ENCODE data around the gene NCAM2. TPM values are rescaled to one million over a fixed set of nuclear protein-coding genes. Genes with fewer than 3 reads are reported as not detected.

Gene NCAM2
- total RNA-seq, 1 donor from 2014 or later = 15.9 TPM

GRCh38 chr21:21341041-21341440 is 342.8 kb downstream of the NCAM2 start:
- no peaks in the 10 kb centered on the region for H3K9me3 ChIP-seq
- no peak overlapping the region for H3K27ac ChIP-seq
- H3K27me3 ChIP-seq = no peaks in the 10 kb centered on the region
- no peaks in the 10 kb centered on the region for H3K36me3 ChIP-seq
- H3K4me1 ChIP-seq = no peaks in the 10 kb centered on the region
- no peak for ATAC-seq
- intact Hi-C loops (cut with DNase I) = no loop called here
- no peak overlapping the region for H3K4me3 ChIP-seq
- no peak for TF ChIP-seq CTCF (IDR thresholded peaks at IDR 0.05)
- no peak for DNase-seq

- no peak for ATAC-seq
- TF ChIP-seq CTCF (IDR thresholded peaks at IDR 0.05) = no peak
- H3K27me3 ChIP-seq = no peaks in the 10 kb centered on the region
These were observed 347.1 kb downstream of the NCAM2 start for GRCh38 chr21:21345296-21345695.

GRCh38 chr21:21345872-21346271 is 347.7 kb downstream of the NCAM2 start:
- Histone ChIP-seq H3K4me3 (no peak overlapping the region), H3K4me1 (no peaks in the 10 kb centered on the region), H3K27ac (no peak overlapping the region), H3K27me3 (no peaks in the 10 kb centered on the region), H3K36me3 (no peaks in the 10 kb centered on the region), H3K9me3 (no peaks in the 10 kb centered on the region)
- intact Hi-C loops (cut with DNase I) = no loop called here
- DNase-seq (no peak), ATAC-seq (no peak)
- no peak for TF ChIP-seq CTCF (IDR thresholded peaks at IDR 0.05)

More at GRCh38 chr21:21345296-21345695, 347.1 kb downstream of the NCAM2 start:
- Histone ChIP-seq H3K9me3 (no peaks in the 10 kb centered on the region), H3K36me3 (no peaks in the 10 kb centered on the region), H3K4me3 (no peak overlapping the region), H3K4me1 (no peaks in the 10 kb centered on the region), H3K27ac (no peak overlapping the region)
- DNase-seq = no peak
- intact Hi-C loops (cut with DNase I) = no loop called here

- H3K9me3 ChIP-seq = no peaks in the 10 kb centered on the region
- intact Hi-C loops (cut with DNase I) = no loop called here
- H3K36me3 ChIP-seq = no peaks in the 10 kb centered on the region
- H3K4me3 ChIP-seq = no peak overlapping the region
- TF ChIP-seq CTCF (IDR thresholded peaks at IDR 0.05) = no peak
- DNase-seq (no peak), ATAC-seq (no peak)
- H3K4me1 ChIP-seq = no peaks in the 10 kb centered on the region
- H3K27me3 ChIP-seq = no peaks in the 10 kb centered on the region
- H3K27ac ChIP-seq = no peak overlapping the region
These were observed 368.1 kb downstream of the NCAM2 start for GRCh38 chr21:21366277-21366676.

- no peak for DNase-seq
- H3K9me3 ChIP-seq = no peaks in the 10 kb centered on the region
- no peak overlapping the region for H3K27ac ChIP-seq
- intact Hi-C loops (cut with DNase I) = no loop called here
- no peak for TF ChIP-seq CTCF (IDR thresholded peaks at IDR 0.05)
- no peaks in the 10 kb centered on the region for H3K36me3 ChIP-seq
- no peak overlapping the region for H3K4me3 ChIP-seq
- H3K27me3 ChIP-seq = no peaks in the 10 kb centered on the region
- no peak for ATAC-seq
- no peaks in the 10 kb centered on the region for H3K4me1 ChIP-seq
These were observed 369.4 kb downstream of the NCAM2 start for GRCh38 chr21:21367583-21367982.

- Histone ChIP-seq H3K9me3 (no peaks in the 10 kb centered on the region), H3K36me3 (no peaks in the 10 kb centered on the region), H3K27ac (no peak overlapping the region), H3K4me1 (no peaks in the 10 kb centered on the region), H3K27me3 (no peaks in the 10 kb centered on the region), H3K4me3 (no peak overlapping the region)
- intact Hi-C loops (cut with DNase I) = no loop called here
- ATAC-seq = no peak
- no peak for DNase-seq
- peak; percentile 22 for TF ChIP-seq CTCF (IDR thresholded peaks at IDR 0.05)
These were observed 375.8 kb downstream of the NCAM2 start for GRCh38 chr21:21373969-21374368.
